Measurements from ENCODE around the gene ILDR2.

Gene ILDR2

DNA sequence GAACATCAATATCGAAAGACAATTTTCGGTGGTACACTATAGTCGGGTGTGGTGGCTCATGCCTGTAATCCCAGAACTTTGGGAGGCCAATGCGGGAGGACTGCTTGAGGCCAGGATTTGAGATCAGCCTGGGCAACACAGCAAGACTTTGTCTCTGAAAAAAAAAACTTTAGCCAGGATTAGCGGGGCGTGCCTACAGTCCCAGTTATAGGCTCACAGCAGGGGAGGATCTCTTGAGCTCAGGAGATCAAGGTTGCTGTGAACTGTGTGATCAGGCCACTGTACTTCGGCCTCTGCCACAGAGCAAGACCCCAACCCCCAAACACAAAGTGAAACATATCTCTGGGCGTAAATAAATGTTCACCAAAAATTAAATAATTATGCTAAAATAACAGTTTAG is 100.9 kb downstream of the ILDR2 start:
- Histone ChIP-seq H3K27ac (replicated peaks) (no peak overlapping the region), H3K4me3 (replicated peaks; ENCODE audit: insufficient read depth, low read length) (no peak overlapping the region), H3K27me3 (ENCODE audit: insufficient read depth, poor library complexity, severe bottlenecking) (no peaks in the 10 kb centered on the region)
- DNase-seq (ENCODE audit: low read depth in 1 of 2, low spot score in 1 of 2), result no peak
- TF ChIP-seq GABPA (IDR thresholded peaks at IDR 0.05; ENCODE audit: low read depth) (no peak), POLR2AphosphoS5 (IDR thresholded peaks at IDR 0.05; ENCODE audit: low read depth) (no peak)
- TF ChIP-seq, protein P1, sequence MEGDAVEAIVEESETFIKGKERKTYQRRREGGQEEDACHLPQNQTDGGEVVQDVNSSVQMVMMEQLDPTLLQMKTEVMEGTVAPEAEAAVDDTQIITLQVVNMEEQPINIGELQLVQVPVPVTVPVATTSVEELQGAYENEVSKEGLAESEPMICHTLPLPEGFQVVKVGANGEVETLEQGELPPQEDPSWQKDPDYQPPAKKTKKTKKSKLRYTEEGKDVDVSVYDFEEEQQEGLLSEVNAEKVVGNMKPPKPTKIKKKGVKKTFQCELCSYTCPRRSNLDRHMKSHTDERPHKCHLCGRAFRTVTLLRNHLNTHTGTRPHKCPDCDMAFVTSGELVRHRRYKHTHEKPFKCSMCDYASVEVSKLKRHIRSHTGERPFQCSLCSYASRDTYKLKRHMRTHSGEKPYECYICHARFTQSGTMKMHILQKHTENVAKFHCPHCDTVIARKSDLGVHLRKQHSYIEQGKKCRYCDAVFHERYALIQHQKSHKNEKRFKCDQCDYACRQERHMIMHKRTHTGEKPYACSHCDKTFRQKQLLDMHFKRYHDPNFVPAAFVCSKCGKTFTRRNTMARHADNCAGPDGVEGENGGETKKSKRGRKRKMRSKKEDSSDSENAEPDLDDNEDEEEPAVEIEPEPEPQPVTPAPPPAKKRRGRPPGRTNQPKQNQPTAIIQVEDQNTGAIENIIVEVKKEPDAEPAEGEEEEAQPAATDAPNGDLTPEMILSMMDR (IDR thresholded peaks at IDR 0.05; ENCODE audit: insufficient read depth, low read length), result no peak

DNA sequence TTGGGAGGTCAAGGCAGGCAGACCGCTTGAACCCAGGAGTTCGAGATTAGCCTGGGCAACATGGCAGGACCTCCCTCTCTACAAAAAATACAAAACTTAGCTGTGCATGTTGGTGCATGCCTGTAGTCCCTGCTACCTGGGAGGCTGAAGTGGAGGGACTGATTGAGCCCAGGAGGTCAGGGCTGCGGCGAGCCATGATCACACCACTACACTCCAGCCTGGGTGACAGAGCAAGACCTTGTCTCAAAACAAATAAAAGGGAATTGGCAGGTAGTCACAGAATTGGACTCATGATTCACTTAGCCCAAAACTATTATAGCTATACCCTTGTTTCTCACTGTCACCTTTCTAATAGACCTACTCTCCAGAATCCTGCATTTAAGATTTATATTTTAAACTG is 104.8 kb downstream of the ILDR2 start:
- DNase-seq (ENCODE audit: low read depth in 1 of 2, low spot score in 1 of 2), result no peak
- Histone ChIP-seq H3K4me3 (replicated peaks; ENCODE audit: insufficient read depth, low read length) (no peak overlapping the region), H3K27ac (replicated peaks) (no peak overlapping the region), H3K27me3 (ENCODE audit: insufficient read depth, poor library complexity, severe bottlenecking) (no peaks in the 10 kb centered on the region)
- TF ChIP-seq, protein P1 (IDR thresholded peaks at IDR 0.05; ENCODE audit: insufficient read depth, low read length), result no peak
- TF ChIP-seq, protein P2, sequence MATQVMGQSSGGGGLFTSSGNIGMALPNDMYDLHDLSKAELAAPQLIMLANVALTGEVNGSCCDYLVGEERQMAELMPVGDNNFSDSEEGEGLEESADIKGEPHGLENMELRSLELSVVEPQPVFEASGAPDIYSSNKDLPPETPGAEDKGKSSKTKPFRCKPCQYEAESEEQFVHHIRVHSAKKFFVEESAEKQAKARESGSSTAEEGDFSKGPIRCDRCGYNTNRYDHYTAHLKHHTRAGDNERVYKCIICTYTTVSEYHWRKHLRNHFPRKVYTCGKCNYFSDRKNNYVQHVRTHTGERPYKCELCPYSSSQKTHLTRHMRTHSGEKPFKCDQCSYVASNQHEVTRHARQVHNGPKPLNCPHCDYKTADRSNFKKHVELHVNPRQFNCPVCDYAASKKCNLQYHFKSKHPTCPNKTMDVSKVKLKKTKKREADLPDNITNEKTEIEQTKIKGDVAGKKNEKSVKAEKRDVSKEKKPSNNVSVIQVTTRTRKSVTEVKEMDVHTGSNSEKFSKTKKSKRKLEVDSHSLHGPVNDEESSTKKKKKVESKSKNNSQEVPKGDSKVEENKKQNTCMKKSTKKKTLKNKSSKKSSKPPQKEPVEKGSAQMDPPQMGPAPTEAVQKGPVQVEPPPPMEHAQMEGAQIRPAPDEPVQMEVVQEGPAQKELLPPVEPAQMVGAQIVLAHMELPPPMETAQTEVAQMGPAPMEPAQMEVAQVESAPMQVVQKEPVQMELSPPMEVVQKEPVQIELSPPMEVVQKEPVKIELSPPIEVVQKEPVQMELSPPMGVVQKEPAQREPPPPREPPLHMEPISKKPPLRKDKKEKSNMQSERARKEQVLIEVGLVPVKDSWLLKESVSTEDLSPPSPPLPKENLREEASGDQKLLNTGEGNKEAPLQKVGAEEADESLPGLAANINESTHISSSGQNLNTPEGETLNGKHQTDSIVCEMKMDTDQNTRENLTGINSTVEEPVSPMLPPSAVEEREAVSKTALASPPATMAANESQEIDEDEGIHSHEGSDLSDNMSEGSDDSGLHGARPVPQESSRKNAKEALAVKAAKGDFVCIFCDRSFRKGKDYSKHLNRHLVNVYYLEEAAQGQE (IDR thresholded peaks at IDR 0.05; ENCODE audit: insufficient replicate concordance, low read depth), result no peak
- TF ChIP-seq GABPA (IDR thresholded peaks at IDR 0.05; ENCODE audit: low read depth), result no peak
- no peak for TF ChIP-seq SPI1 (IDR thresholded peaks at IDR 0.05; ENCODE audit: borderline replicate concordance, low read depth)
- no peak for TF ChIP-seq POLR2AphosphoS5 (IDR thresholded peaks at IDR 0.05; ENCODE audit: low read depth)

DNA sequence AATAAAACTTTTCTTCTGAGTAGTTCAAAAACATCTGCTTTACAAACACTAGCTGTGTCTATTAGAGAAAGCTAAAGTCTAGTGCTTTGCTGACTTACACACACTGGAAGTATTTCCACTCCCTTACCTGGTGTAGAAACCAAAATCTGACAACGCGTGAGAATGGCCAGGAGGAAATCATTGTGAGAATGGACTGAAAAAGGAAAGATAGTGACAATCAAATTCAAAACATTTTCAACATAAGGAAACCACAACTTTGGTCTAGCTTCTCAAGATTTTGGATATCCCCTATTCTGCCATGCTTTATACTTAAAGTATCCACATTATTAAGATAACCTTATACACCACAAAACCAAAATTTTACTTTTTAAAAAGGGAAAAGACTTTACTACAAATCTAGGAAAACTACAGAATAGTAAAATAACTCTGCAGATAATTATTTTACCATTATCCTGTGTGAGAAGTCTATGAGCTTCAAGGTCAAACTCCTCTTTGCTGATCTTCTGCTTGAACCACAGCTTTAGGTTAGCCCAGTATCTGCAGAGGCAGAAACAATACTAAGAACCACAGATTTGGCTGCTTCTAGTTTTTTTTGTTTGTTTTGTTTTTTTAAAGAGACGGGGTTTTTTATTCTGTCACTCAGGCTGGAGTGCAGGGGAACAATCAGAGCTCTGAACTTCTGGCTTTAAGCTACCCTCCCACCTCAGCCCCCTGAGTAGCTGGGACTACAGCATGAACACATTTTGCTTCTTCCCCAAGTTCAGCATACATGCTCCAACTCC is 105.8 kb downstream of the ILDR2 start:
- Histone ChIP-seq H3K27me3 (ENCODE audit: insufficient read depth, poor library complexity, severe bottlenecking) (no peaks in the 10 kb centered on the region), H3K4me3 (replicated peaks; ENCODE audit: insufficient read depth, low read length) (no peak overlapping the region), H3K27ac (replicated peaks) (no peak overlapping the region)
- TF ChIP-seq GABPA (IDR thresholded peaks at IDR 0.05; ENCODE audit: low read depth), result no peak
- no peak for TF ChIP-seq SPI1 (IDR thresholded peaks at IDR 0.05; ENCODE audit: borderline replicate concordance, low read depth)
- TF ChIP-seq, protein P2 (IDR thresholded peaks at IDR 0.05; ENCODE audit: insufficient replicate concordance, low read depth), result no peak
- TF ChIP-seq, protein P1 (IDR thresholded peaks at IDR 0.05; ENCODE audit: insufficient read depth, low read length), result no peak
- no peak for TF ChIP-seq POLR2AphosphoS5 (IDR thresholded peaks at IDR 0.05; ENCODE audit: low read depth)
- no peak for DNase-seq (ENCODE audit: low read depth in 1 of 2, low spot score in 1 of 2)
